GM12873 (cell line): ENCODE measurements around the gene P2RY6.

Experiments
- CTCF ChIP-seq: IDR thresholded peaks from 2 replicates; pipeline ENCODE4 v1.5.1; 2012; ENCODE audit warnings: low read depth, mild to moderate bottlenecking, moderate library complexity, low read length, control low read depth; ENCODE audit not compliant: insufficient read depth; ENCODE audit errors: missing control alignments

The P2RY6 gene

GRCh38 chr11:73271936-73272679 lies at the start of gene P2RY6:
Gene P2RY6, plus strand, starts transcription at chr11:73272338. Its CDS starts 24,181 bp downstream, at chr11:73296519.
- no peak for TF ChIP-seq CTCF

- TF ChIP-seq CTCF = no peak
These were observed 48.0 kb upstream of the P2RY6 start for GRCh38 chr11:73223998-73224730.

GRCh38 chr11:73225001-73225686 lies 47.0 kb upstream of the P2RY6 start:
- no peak for TF ChIP-seq CTCF

- no peak for TF ChIP-seq CTCF
These were observed 46.3 kb upstream of the P2RY6 start for GRCh38 chr11:73225851-73226250.

GRCh38 chr11:73226297-73227006 lies 45.7 kb upstream of the P2RY6 start:
- TF ChIP-seq CTCF = no peak

- no peak for TF ChIP-seq CTCF
These were observed 44.4 kb upstream of the P2RY6 start for GRCh38 chr11:73227571-73228211.
